WTC11 (cell line): ENCODE results near the gene TFPT.

Source experiments
- CREB1 ChIP-seq: sonication (generic); formaldehyde crosslinking; IDR thresholded peaks from 2 replicates; pipeline ENCODE4 v1.8.0; 2023; ENCODE audit warnings: mild to moderate bottlenecking, missing genetic modification reagents
- HMGA2 ChIP-seq: fragments of 250-450 bp; sonication (Bioruptor Pico); IDR thresholded peaks from 2 replicates; pipeline ENCODE4 v1.4.0; 2021; ENCODE audit warnings: mild to moderate bottlenecking, moderate library complexity
- JUN ChIP-seq: sonication (generic); formaldehyde crosslinking; IDR thresholded peaks from 2 replicates; pipeline ENCODE4 v1.8.0; 2023; ENCODE audit warnings: mild to moderate bottlenecking, missing genetic modification reagents
- NR3C1 ChIP-seq: sonication (generic); formaldehyde crosslinking; conservative IDR thresholded peaks from 2 replicates; pipeline ENCODE4 v1.8.1; 2023; ENCODE audit warnings: low read depth, mild to moderate bottlenecking, missing genetic modification reagents
- ZBTB21 ChIP-seq: sonication (generic); formaldehyde crosslinking; IDR thresholded peaks from 2 replicates; pipeline ENCODE4 v1.8.1; 2023; ENCODE audit warnings: mild to moderate bottlenecking, missing genetic modification reagents, borderline replicate concordance
- TF ChIP-seq, protein P1 (sequence below): fragments of 200-600 bp; IDR thresholded peaks from 2 replicates; pipeline ENCODE4 v1.8.0; 2022; ENCODE audit warnings: antibody characterized with exemption
- TF ChIP-seq, protein P2 (sequence below): sonication (generic); formaldehyde crosslinking; IDR thresholded peaks from 2 replicates; pipeline ENCODE4 v1.8.0; 2022; ENCODE audit warnings: mild to moderate bottlenecking, missing genetic modification reagents
- TF ChIP-seq, protein P3 (sequence below): sonication (generic); formaldehyde crosslinking; IDR thresholded peaks from 2 replicates; pipeline ENCODE4 v1.8.1; 2023; ENCODE audit warnings: mild to moderate bottlenecking, missing genetic modification reagents
- TF ChIP-seq, protein P4 (sequence below): sonication (generic); formaldehyde crosslinking; IDR thresholded peaks from 2 replicates; pipeline ENCODE4 v1.8.1; 2023; ENCODE audit warnings: mild to moderate bottlenecking, moderate library complexity, missing genetic modification reagents
- TF ChIP-seq, protein P5 (sequence below): sonication (generic); formaldehyde crosslinking; IDR thresholded peaks from 2 replicates; pipeline ENCODE4 v1.8.1; 2023; ENCODE audit warnings: mild to moderate bottlenecking, missing genetic modification reagents, moderate library complexity
- TF ChIP-seq, protein P6 (sequence below): sonication (generic); formaldehyde crosslinking; IDR thresholded peaks from 2 replicates; pipeline ENCODE4 v1.8.0; 2023; ENCODE audit warnings: mild to moderate bottlenecking, missing genetic modification reagents
- TF ChIP-seq, protein P7 (sequence below): sonication (generic); formaldehyde crosslinking; IDR thresholded peaks from 2 replicates; pipeline ENCODE4 v1.8.1; 2023; ENCODE audit warnings: mild to moderate bottlenecking, missing genetic modification reagents
- TF ChIP-seq, protein P8 (sequence below): sonication (generic); formaldehyde crosslinking; IDR thresholded peaks from 2 replicates; pipeline ENCODE4 v1.8.1; 2022; ENCODE audit warnings: low read depth, mild to moderate bottlenecking, moderate library complexity, missing genetic modification reagents, borderline replicate concordance

DNA sequence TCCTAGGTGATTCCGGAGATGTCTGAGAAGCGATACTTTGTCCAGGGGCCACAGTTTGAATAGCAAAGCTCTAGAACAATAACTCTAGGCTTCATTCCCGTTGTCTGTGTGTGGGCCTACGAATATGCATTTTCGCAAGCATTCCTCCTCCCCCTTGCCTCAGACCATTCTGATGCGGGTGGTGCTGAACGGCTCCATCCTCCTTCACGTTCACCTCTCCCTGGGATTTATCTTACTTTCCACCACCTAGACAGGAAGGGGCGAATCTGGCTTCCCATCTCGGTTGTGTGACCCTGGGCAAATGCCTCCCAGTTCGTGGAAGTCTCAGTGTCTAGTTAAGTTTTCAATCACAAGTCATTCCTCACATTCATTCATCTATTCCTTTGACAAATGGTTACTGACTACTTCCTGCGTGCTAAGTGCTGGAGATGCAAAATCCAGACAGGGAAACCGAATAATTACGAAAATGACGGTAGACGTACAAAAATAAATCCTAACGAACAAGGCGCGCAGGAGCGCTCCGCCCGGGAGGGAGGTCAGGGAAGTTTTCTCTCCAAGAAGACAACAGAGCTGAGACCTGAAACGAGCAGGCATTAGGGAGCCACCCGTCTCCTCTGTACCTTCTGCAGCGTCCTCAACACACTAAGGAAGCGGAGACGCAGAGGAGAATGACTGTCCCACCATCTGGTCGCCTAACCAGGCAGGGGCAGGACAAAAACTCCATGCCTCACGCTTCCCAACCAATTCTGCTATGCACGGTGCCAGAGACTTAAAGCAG, 20.8 kb upstream of the TFPT start:
- TF ChIP-seq, protein P1, sequence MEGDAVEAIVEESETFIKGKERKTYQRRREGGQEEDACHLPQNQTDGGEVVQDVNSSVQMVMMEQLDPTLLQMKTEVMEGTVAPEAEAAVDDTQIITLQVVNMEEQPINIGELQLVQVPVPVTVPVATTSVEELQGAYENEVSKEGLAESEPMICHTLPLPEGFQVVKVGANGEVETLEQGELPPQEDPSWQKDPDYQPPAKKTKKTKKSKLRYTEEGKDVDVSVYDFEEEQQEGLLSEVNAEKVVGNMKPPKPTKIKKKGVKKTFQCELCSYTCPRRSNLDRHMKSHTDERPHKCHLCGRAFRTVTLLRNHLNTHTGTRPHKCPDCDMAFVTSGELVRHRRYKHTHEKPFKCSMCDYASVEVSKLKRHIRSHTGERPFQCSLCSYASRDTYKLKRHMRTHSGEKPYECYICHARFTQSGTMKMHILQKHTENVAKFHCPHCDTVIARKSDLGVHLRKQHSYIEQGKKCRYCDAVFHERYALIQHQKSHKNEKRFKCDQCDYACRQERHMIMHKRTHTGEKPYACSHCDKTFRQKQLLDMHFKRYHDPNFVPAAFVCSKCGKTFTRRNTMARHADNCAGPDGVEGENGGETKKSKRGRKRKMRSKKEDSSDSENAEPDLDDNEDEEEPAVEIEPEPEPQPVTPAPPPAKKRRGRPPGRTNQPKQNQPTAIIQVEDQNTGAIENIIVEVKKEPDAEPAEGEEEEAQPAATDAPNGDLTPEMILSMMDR, result no peak
- no peak for TF ChIP-seq CREB1 (CRISPR knock-in tag)
- TF ChIP-seq, protein P2, sequence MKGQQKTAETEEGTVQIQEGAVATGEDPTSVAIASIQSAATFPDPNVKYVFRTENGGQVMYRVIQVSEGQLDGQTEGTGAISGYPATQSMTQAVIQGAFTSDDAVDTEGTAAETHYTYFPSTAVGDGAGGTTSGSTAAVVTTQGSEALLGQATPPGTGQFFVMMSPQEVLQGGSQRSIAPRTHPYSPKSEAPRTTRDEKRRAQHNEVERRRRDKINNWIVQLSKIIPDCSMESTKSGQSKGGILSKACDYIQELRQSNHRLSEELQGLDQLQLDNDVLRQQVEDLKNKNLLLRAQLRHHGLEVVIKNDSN (CRISPR knock-in tag), result no peak
- TF ChIP-seq, protein P3, sequence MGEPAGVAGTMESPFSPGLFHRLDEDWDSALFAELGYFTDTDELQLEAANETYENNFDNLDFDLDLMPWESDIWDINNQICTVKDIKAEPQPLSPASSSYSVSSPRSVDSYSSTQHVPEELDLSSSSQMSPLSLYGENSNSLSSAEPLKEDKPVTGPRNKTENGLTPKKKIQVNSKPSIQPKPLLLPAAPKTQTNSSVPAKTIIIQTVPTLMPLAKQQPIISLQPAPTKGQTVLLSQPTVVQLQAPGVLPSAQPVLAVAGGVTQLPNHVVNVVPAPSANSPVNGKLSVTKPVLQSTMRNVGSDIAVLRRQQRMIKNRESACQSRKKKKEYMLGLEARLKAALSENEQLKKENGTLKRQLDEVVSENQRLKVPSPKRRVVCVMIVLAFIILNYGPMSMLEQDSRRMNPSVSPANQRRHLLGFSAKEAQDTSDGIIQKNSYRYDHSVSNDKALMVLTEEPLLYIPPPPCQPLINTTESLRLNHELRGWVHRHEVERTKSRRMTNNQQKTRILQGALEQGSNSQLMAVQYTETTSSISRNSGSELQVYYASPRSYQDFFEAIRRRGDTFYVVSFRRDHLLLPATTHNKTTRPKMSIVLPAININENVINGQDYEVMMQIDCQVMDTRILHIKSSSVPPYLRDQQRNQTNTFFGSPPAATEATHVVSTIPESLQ (CRISPR knock-in tag), result no peak
- TF ChIP-seq, protein P4, sequence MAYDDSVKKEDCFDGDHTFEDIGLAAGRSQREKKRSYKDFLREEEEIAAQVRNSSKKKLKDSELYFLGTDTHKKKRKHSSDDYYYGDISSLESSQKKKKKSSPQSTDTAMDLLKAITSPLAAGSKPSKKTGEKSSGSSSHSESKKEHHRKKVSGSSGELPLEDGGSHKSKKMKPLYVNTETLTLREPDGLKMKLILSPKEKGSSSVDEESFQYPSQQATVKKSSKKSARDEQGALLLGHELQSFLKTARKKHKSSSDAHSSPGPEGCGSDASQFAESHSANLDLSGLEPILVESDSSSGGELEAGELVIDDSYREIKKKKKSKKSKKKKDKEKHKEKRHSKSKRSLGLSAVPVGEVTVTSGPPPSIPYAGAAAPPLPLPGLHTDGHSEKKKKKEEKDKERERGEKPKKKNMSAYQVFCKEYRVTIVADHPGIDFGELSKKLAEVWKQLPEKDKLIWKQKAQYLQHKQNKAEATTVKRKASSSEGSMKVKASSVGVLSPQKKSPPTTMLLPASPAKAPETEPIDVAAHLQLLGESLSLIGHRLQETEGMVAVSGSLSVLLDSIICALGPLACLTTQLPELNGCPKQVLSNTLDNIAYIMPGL (CRISPR knock-in tag), result no peak
- TF ChIP-seq, protein P5, sequence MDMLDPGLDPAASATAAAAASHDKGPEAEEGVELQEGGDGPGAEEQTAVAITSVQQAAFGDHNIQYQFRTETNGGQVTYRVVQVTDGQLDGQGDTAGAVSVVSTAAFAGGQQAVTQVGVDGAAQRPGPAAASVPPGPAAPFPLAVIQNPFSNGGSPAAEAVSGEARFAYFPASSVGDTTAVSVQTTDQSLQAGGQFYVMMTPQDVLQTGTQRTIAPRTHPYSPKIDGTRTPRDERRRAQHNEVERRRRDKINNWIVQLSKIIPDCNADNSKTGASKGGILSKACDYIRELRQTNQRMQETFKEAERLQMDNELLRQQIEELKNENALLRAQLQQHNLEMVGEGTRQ (CRISPR knock-in tag), result no peak
- no peak for TF ChIP-seq HMGA2
- TF ChIP-seq, protein P6, sequence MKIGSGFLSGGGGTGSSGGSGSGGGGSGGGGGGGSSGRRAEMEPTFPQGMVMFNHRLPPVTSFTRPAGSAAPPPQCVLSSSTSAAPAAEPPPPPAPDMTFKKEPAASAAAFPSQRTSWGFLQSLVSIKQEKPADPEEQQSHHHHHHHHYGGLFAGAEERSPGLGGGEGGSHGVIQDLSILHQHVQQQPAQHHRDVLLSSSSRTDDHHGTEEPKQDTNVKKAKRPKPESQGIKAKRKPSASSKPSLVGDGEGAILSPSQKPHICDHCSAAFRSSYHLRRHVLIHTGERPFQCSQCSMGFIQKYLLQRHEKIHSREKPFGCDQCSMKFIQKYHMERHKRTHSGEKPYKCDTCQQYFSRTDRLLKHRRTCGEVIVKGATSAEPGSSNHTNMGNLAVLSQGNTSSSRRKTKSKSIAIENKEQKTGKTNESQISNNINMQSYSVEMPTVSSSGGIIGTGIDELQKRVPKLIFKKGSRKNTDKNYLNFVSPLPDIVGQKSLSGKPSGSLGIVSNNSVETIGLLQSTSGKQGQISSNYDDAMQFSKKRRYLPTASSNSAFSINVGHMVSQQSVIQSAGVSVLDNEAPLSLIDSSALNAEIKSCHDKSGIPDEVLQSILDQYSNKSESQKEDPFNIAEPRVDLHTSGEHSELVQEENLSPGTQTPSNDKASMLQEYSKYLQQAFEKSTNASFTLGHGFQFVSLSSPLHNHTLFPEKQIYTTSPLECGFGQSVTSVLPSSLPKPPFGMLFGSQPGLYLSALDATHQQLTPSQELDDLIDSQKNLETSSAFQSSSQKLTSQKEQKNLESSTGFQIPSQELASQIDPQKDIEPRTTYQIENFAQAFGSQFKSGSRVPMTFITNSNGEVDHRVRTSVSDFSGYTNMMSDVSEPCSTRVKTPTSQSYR (CRISPR knock-in tag), result no peak
- no peak for TF ChIP-seq ZBTB21 (CRISPR knock-in tag)
- TF ChIP-seq, protein P7, sequence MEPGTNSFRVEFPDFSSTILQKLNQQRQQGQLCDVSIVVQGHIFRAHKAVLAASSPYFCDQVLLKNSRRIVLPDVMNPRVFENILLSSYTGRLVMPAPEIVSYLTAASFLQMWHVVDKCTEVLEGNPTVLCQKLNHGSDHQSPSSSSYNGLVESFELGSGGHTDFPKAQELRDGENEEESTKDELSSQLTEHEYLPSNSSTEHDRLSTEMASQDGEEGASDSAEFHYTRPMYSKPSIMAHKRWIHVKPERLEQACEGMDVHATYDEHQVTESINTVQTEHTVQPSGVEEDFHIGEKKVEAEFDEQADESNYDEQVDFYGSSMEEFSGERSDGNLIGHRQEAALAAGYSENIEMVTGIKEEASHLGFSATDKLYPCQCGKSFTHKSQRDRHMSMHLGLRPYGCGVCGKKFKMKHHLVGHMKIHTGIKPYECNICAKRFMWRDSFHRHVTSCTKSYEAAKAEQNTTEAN (CRISPR knock-in tag), result no peak
- TF ChIP-seq JUN (CRISPR knock-in tag), result no peak
- TF ChIP-seq NR3C1 (CRISPR knock-in tag), result no peak
- TF ChIP-seq, protein P8, sequence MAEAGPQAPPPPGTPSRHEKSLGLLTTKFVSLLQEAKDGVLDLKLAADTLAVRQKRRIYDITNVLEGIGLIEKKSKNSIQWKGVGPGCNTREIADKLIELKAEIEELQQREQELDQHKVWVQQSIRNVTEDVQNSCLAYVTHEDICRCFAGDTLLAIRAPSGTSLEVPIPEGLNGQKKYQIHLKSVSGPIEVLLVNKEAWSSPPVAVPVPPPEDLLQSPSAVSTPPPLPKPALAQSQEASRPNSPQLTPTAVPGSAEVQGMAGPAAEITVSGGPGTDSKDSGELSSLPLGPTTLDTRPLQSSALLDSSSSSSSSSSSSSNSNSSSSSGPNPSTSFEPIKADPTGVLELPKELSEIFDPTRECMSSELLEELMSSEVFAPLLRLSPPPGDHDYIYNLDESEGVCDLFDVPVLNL (CRISPR knock-in tag), result no peak
